Endometrial microvascular endothelial cells (primary cell): ENCODE data around the gene SUSD1. TPM values are rescaled to one million over a fixed set of nuclear protein-coding genes. Genes with fewer than 3 reads are reported as not detected.
"Not testable (repeated sequence)": the region's sequence is repeated elsewhere in the genome, so short reads cannot be mapped to it uniquely, and the experiment has no call there.

Experiments
- in situ Hi-C: cut with HindIII; loops from 2 replicates; pipeline ENCODE4 v1.10.0; 2017; ENCODE audit warnings: low sequenced_read_pairs, low pct_unique_long_range_greater_than_20kb; ENCODE audit errors: inconsistent ontology term
- total RNA-seq: library from RNA; depleted of rRNA; stranded (reverse); fragments of >200 nt; gene quantifications from one replicate; pipeline ENCODE4 v1.2.3, GENCODE V29; 2015; ENCODE audit errors: inconsistent ontology term

The SUSD1 gene
- total RNA-seq: 25.7 TPM

GRCh38 chr9:112174965-112175795 lies at the start of gene SUSD1:
SUSD1 (minus strand) TSS chr9:112175297; CDS start chr9:112175235, 62 bp downstream.
- in situ Hi-C loops: no loop called here

GRCh38 chr9:112224401-112225289 lies 49.5 kb upstream of the SUSD1 start:
- in situ Hi-C loops: no loop called here

- in situ Hi-C loops: no loop called here
These were observed 43.8 kb upstream of the SUSD1 start for GRCh38 chr9:112218908-112219307.

- in situ Hi-C loops: no loop called here
These were observed 37.8 kb upstream of the SUSD1 start for GRCh38 chr9:112212926-112213325.

GRCh38 chr9:112207451-112207850 lies 32.4 kb upstream of the SUSD1 start:
- in situ Hi-C loops: no loop called here

DNA sequence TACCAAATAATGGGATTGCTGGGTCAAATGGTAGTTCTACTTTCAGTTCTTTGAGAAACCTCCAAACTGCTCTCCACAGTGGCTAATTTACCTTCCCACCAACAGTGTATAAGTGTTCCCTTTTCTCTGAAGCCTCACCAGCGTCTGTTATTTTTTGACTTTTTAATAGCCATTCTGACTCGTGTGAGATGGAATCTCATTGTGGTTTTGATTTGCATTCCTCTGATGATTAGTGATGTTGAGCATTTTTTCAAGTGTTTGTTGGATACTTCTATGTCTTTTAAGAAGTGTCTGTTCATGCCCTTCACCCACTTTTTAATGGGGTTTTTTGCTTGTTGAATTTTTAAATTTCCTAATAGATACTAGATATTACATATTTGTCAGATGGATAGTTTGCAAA lies 28.4 kb upstream of the SUSD1 start:
- in situ Hi-C loops: no loop called here

- in situ Hi-C loops: no loop called here
These were observed 25.6 kb upstream of the SUSD1 start for GRCh38 chr9:112200711-112201110.

DNA sequence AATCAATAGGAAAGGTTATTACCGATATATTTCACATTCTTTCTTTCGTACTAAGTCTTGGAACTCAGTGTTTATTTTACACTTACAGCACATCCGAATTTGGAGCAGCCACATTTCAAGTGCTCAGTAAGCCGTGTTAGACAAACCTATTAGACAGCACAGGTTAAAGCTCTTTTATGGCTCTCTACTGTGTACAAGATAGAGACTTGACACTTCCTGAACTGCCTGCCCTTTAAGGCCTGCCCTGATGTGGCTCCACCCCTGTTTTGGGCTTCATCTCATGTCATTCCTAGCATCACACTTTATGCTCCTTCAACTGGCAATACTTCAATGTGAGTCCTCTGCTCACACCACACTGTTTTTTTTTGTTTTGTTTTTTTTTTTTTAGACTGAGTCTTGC lies 23.5 kb upstream of the SUSD1 start:
- in situ Hi-C loops: no loop called here

DNA sequence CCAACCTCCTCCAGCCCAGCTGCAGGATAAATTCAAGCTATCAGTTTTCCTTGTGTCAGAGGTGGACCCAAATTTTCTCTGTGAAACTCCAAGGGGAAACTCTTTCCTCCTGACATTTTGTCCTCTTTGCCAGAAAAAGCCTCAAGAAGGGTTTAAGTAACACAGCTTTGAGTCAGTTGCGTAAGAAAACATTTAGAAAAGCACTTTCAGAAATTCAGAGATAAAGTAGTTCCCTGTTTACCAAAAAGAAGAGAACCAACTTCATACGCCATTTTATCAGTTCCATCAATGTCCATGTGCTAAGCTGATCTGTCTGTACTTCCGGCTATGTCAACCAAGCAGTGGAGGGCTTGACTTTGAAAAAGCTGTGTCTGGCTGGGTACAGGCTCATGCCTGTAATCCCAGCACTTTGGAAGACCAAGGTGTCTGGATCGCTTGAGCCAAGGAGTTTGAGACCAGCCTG lies 19.9 kb upstream of the SUSD1 start:
- in situ Hi-C loops: no loop called here

- in situ Hi-C loops: no loop called here
These were observed 18.6 kb upstream of the SUSD1 start for GRCh38 chr9:112193572-112194288.

DNA sequence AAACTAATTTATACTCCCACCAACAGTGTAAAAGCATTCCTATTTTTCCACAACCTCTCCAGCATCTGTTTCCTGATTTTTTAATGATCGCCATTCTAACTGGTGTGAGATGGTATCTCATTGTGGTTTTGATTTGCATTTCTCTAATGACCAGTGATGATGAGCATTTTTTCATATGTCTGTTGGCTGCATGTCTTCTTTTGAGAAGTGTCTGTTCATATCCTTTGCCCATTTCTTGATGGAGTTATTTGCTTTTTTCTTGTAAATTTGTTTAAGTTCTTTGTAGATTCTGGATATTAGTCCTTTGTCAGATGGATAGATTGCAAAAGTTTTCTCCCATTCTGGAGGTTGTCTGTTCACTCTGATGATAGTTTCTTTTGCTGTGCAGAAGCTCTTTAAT lies 15.2 kb upstream of the SUSD1 start:
- in situ Hi-C loops: not testable (repeated sequence)

GRCh38 chr9:112188884-112189283 lies 13.8 kb upstream of the SUSD1 start:
- in situ Hi-C loops: no loop called here

DNA sequence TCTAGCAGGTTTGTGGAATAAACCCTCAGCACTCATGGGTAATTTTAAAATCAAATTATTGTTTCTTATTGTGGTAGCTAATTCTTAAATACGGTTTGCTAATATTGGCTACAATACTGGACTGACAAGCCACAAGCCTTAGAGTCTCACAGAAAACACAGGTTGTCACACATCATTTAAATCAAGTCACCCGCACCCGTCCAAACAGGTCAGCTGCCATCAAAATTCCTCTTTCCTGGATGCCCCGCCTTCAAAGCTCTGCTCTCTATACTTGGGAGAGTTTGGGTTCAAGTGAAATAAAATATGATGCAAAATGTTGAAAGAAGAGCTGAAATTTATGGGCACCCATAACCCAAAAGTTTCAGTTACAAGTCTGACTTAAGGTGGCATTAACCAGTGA lies 12.3 kb upstream of the SUSD1 start:
- in situ Hi-C loops: no loop called here

- in situ Hi-C loops: no loop called here
These were observed 11.6 kb upstream of the SUSD1 start for GRCh38 chr9:112186695-112187094.

DNA sequence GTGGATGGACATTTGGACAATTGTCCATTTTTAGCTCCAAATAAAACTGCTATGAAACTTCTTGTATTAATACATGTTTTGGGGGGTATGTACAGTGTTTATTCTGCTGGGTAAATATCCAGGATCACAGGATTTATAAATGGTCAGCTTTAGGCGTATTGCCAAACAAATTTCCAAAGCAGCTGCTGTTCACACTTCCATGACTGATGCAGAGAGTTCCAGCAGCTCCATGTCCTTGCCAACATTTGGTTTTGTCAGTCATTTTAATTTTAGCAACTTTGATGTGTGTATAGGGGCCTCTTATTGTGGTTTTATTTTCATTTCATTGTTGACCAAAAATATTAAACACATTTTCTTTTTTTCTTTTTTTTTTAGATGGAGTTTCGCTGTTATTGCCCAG lies 9.8 kb upstream of the SUSD1 start:
- in situ Hi-C loops: no loop called here

- in situ Hi-C loops: no loop called here
These were observed 9.1 kb upstream of the SUSD1 start for GRCh38 chr9:112184221-112184620.

GRCh38 chr9:112180387-112180881 lies 5.3 kb upstream of the SUSD1 start:
- in situ Hi-C loops: no loop called here

- in situ Hi-C loops: no loop called here
These were observed 4.7 kb upstream of the SUSD1 start for GRCh38 chr9:112179816-112180215.

DNA sequence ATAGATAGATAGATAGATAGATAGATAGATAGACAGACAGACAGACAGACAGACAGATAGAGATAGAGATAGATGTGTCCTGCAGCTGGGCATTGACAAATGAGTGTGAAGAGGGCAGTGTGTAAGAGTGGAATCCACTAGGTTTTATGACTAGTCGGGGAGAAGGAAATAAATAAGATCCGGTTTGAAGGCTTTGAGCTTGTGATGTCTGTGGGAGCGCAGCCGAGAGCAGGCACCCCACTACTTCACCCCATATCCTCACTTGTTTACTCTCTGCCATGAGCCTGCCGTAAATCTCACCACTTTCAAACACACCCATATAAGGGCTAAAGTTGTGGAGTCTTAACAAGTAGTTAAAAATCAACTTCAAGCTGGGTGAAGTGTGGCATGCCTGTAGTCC lies 1.4 kb upstream of the SUSD1 start:
- in situ Hi-C loops: no loop called here
